ENCODE data around the gene TPBGL.
A peak's percentile ranks its signal among the peaks of the same experiment; 100 is the strongest.

TPBGL gene

GRCh38 chr11:75276186-75276585, 35.6 kb downstream of the TPBGL start:
- no peak overlapping the region for H3K4me3 ChIP-seq (ENCODE audit: low read depth, low read length)
- no peak for DNase-seq (ENCODE audit: low read depth)
- TF ChIP-seq CTCF (IDR thresholded peaks at IDR 0.05; ENCODE audit: control insufficient read depth, extremely low read depth, insufficient read depth) = no peak

GRCh38 chr11:75276686-75277085, 36.1 kb downstream of the TPBGL start:
- DNase-seq (ENCODE audit: low read depth) = no peak

GRCh38 chr11:75277211-75277805, 36.7 kb downstream of the TPBGL start:
- DNase-seq (ENCODE audit: low read depth) = no peak
- TF ChIP-seq CTCF (IDR thresholded peaks at IDR 0.05; ENCODE audit: control insufficient read depth, extremely low read depth, insufficient read depth) = no peak
- no peak overlapping the region for H3K4me3 ChIP-seq (ENCODE audit: low read depth, low read length)

More at GRCh38 chr11:75276686-75277085, 36.1 kb downstream of the TPBGL start:
- TF ChIP-seq CTCF (IDR thresholded peaks at IDR 0.05; ENCODE audit: control insufficient read depth, extremely low read depth, insufficient read depth) = no peak
- no peak overlapping the region for H3K4me3 ChIP-seq (ENCODE audit: low read depth, low read length)

- no peak overlapping the region for H3K4me3 ChIP-seq (ENCODE audit: low read depth, low read length)
- TF ChIP-seq CTCF (IDR thresholded peaks at IDR 0.05; ENCODE audit: control insufficient read depth, extremely low read depth, insufficient read depth) = no peak
- DNase-seq (ENCODE audit: low read depth) = no peak
These were observed 37.6 kb downstream of the TPBGL start for GRCh38 chr11:75277991-75278790.

- TF ChIP-seq CTCF (IDR thresholded peaks at IDR 0.05; ENCODE audit: control insufficient read depth, extremely low read depth, insufficient read depth) = no peak
- no peak for DNase-seq (ENCODE audit: low read depth)
- H3K4me3 ChIP-seq (ENCODE audit: low read depth, low read length) = no peak overlapping the region
These were observed 38.7 kb downstream of the TPBGL start for GRCh38 chr11:75279273-75279672.

- peak; percentile 25 for DNase-seq (ENCODE audit: low read depth)
- peak; percentile 99 for TF ChIP-seq CTCF (IDR thresholded peaks at IDR 0.05; ENCODE audit: control insufficient read depth, extremely low read depth, insufficient read depth)
These were observed 39.7 kb downstream of the TPBGL start for GRCh38 chr11:75280227-75280701.

More at GRCh38 chr11:75280227-75280701, 39.7 kb downstream of the TPBGL start:
- H3K4me3 ChIP-seq (ENCODE audit: low read depth, low read length) = no peak overlapping the region

Data from LNCaP clone FGC (cell line).